Kidney (tissue), 14 donors: ENCODE measurements around the gene IQSEC1. TPM values are rescaled to one million over a fixed set of nuclear protein-coding genes. Genes with fewer than 3 reads are reported as not detected.
A peak's percentile ranks its signal among the peaks of the same experiment; 100 is the strongest.

Source experiments
- DNase-seq, 5 donors: peaks; one replicate each; pipeline ENCODE4 v3.0.0-alpha.2; 2013 to 2020
- FAIRE-seq: peaks from 2 replicates; lab custom pipeline; 2012; peaks lifted over from hg19 to GRCh38; lab: Jason Lieb, UNC
- H3K27ac ChIP-seq, 2 donors: one replicate each; pipeline ENCODE4 v1.7.0; 2013; ENCODE audit warnings: low read depth in 2 of 2, low read length in 2 of 2, inconsistent platforms in 1 of 2
- H3K27me3 ChIP-seq: one replicate; pipeline ENCODE4 v1.7.1; 2013; ENCODE audit warnings: low read length, inconsistent platforms; ENCODE audit not compliant: control insufficient read depth, insufficient read depth
- H3K36me3 ChIP-seq, 3 donors: one replicate each; pipeline versions ENCODE4 v1.7.0 to v1.7.1; 2013; ENCODE audit warnings: low read length in 3 of 3, control low read depth in 1 of 3, inconsistent platforms in 1 of 3; ENCODE audit not compliant: insufficient read depth in 3 of 3, control insufficient read depth in 2 of 3
- H3K4me1 ChIP-seq, 3 donors: one replicate each; pipeline versions ENCODE4 v1.7.0 to v1.7.1; 2013; ENCODE audit warnings: low read length in 3 of 3, inconsistent platforms in 1 of 3, low read depth in 1 of 3; ENCODE audit not compliant: control insufficient read depth in 2 of 3, insufficient read depth in 2 of 3
- H3K4me3 ChIP-seq, 3 donors: one replicate each; pipeline versions ENCODE4 v1.7.0 to v1.8.1; 2013; ENCODE audit warnings: low read length in 3 of 3, control low read depth in 1 of 3, inconsistent platforms in 1 of 3
- H3K9ac ChIP-seq, 3 donors: one replicate each; pipeline versions ENCODE4 v1.7.0 to v1.7.1; 2013; ENCODE audit warnings: low read length in 3 of 3, control low read depth in 1 of 3, inconsistent platforms in 1 of 3
- H3K9me3 ChIP-seq, 3 donors: one replicate each; pipeline versions ENCODE4 v1.7.0 to v1.7.1; 2013; ENCODE audit warnings: low read length in 3 of 3, control low read depth in 1 of 3, inconsistent platforms in 1 of 3; ENCODE audit not compliant: control insufficient read depth in 2 of 3, insufficient read depth in 1 of 3
- intact Hi-C: fragments of 100-400 bp; cut with DNase I; formaldehyde crosslinking; loops from one replicate; pipeline ENCODE4 v1.11.1; 2022
- polyA plus RNA-seq: library from polyadenylated mRNA; stranded (reverse); fragments of 350-450 nt; fragmentation: Illumina TruSeq; extraction: RNeasy Lipid Tissue Mini Kit (QIAGEN cat#74804); gene quantifications from one replicate; pipeline ENCODE4 v1.2.3, GENCODE V29; 2014; ENCODE audit warnings: low read depth, low replicate concordance; ENCODE audit not compliant: insufficient read depth
- total RNA-seq: library from RNA; stranded (reverse); fragmentation: NEBNext Ultra II Directional; extraction: Animal tissue kit (Norgen Biotek cat#: 25700); gene quantifications from one replicate; pipeline ENCODE4 v1.2.1, GENCODE V29; 2021
- TF ChIP-seq, protein P1 (sequence below): IDR thresholded peaks from 3 replicates; pipeline ENCODE4 v1.5.1; 2012; ENCODE audit warnings: mild to moderate bottlenecking, moderate library complexity, borderline replicate concordance; ENCODE audit not compliant: insufficient read depth; ENCODE audit errors: extremely low read depth
- donor health status: control.
- donor health status: control.
- donor health status: control.
- donor health status: control.
- donor health status: control.
- donor health status: DM: yes; HTN: yes; CAD: no.
- donor health status: Normal renal cell carcinoma (clear cell type).

IQSEC1 gene
- total and polyA plus RNA-seq, 2 donors from 2014 or later: 15.1 to 45.7 TPM

DNA sequence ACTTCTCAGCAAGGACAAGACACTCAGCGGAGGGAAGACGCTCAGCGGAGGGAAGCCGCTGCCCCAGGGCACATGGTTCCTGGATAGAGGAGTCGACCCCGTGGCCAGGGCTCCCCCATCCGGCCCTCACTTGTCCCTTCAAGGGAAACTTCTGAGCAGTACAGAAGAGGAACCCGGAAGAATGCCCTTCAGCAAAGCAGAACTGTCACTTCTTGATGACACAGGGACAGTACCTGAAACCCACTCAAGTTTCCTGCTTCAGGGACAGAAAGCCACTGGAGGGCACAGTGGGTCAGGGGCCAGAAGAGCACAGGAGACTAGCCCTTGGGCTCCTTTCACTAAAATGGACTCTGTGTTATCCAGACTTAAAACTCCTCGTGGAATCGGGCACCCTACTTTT, 134.1 kb downstream of the IQSEC1 start:
- Histone ChIP-seq H3K9ac (no peak overlapping the region), H3K4me1 (peaks cover 0 to 25% (median 8%) of the 10 kb centered on the region in 3 donors), H3K9me3 (no peaks in the 10 kb centered on the region), H3K4me3 (no peak overlapping the region), H3K27me3 (no peaks in the 10 kb centered on the region), H3K27ac (no peak overlapping the region), H3K36me3 (peaks cover 0 to 34% (median 4%) of the 10 kb centered on the region in 3 donors)
- TF ChIP-seq, protein P1, sequence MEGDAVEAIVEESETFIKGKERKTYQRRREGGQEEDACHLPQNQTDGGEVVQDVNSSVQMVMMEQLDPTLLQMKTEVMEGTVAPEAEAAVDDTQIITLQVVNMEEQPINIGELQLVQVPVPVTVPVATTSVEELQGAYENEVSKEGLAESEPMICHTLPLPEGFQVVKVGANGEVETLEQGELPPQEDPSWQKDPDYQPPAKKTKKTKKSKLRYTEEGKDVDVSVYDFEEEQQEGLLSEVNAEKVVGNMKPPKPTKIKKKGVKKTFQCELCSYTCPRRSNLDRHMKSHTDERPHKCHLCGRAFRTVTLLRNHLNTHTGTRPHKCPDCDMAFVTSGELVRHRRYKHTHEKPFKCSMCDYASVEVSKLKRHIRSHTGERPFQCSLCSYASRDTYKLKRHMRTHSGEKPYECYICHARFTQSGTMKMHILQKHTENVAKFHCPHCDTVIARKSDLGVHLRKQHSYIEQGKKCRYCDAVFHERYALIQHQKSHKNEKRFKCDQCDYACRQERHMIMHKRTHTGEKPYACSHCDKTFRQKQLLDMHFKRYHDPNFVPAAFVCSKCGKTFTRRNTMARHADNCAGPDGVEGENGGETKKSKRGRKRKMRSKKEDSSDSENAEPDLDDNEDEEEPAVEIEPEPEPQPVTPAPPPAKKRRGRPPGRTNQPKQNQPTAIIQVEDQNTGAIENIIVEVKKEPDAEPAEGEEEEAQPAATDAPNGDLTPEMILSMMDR: no peak
- intact Hi-C loops: no loop called here
- DNase-seq (no peak), FAIRE-seq (no peak)

DNA sequence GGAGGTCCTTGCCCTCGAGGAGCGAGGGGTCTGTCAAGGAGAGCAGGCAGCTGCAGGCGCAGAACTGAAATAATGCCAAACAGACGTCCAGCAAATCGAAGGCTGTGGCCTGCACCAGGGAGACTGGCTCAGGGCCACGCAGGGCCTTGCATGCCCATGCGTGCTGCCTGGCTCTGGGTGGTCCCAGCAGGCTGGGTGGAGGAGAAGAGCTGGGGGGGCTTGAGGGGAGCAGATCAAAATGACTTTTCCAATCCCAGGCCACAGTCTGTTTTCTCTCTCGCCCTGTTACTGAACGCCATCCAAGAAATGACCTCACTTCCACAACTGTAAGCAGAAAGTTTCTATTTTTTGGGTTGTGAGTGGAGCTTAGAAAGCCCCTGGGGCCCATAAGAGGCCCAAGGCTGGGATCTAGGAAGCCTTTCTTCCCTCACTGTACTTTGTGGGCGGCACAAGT, 134.9 kb downstream of the IQSEC1 start:
- H3K4me3 ChIP-seq: no peak overlapping the region
- FAIRE-seq: no peak
- peaks cover 0 to 32% (median 12%) of the 10 kb centered on the region in 3 donors for H3K4me1 ChIP-seq
- H3K9ac ChIP-seq: no peak overlapping the region
- peak overlapping the region; percentile 45 to 57 for H3K27ac ChIP-seq
- peak in 1 of 5 donors; percentile 85 for DNase-seq
- intact Hi-C loops: no loop called here
- no peaks in the 10 kb centered on the region for H3K27me3 ChIP-seq
- TF ChIP-seq, protein P1: no peak
- peaks cover 0 to 34% (median 4%) of the 10 kb centered on the region in 3 donors for H3K36me3 ChIP-seq
- H3K9me3 ChIP-seq: no peaks in the 10 kb centered on the region

DNA sequence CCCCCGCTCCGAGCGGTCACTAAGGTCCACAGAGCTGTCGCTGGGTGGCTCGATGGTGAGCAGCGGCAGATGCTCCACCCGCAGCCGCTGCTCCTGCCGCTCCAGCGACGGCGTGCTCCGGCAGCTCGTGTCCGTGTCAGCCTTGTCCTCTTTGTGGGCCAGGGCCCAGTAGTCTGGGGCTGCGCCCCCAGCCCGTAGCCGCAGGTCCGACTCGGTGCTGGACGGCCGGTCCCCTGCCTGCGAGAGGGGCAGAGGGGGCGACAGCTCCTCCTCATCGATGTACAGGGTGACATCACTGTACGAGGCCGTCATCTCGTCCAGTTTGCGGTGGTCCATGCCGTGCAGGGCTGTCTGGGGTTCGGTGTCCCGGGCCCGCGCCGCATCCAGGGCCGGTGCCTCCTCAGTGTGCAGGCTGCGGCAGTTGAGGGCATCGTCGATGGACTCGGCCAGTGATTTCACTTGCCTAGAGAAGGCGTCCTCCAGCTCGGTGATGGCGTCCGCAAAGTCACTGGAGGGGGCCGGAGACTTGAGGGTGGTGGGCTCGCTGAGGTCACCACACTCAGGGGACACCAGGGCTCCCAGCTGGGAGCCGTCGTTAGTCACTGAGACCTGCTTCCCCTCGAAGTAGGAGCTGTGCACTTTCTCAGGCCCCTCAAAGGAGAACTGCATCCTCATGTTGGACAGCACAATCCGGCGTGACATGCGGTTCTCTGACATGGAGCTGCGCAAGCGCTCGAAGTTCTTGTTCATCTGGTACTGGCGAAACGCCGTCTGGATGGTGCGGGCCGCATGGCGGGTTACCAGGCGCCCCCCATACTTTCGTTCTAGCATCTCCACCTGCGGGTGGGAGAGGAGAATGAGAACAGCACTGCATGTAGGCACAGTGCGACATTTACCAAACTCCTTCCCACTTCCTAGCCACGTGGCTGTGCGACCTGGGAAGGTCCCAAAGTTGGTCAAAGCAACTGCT, 137.1 kb downstream of the IQSEC1 start:
- intact Hi-C loops: no loop called here
- DNase-seq: no peak
- Histone ChIP-seq H3K36me3 (peaks cover 0 to 36% (median 10%) of the 10 kb centered on the region in 3 donors), H3K4me1 (peaks cover 0 to 44% (median 15%) of the 10 kb centered on the region in 3 donors), H3K27ac (no peak overlapping the region), H3K27me3 (no peaks in the 10 kb centered on the region), H3K9me3 (no peaks in the 10 kb centered on the region), H3K9ac (no peak overlapping the region), H3K4me3 (no peak overlapping the region)
- TF ChIP-seq, protein P1: no peak
- FAIRE-seq: no peak
